ENCODE data around the gene ACO2. TPM values are rescaled to one million over a fixed set of nuclear protein-coding genes. Genes with fewer than 3 reads are reported as not detected.

Gene ACO2
- total and polyA plus RNA-seq, 2 of the 8 experiments (the other 6 are each of a cell fraction or from before 2014, with no cell fraction given): 52.8 to 75.4 TPM

GRCh38 chr22:41488596-41489385 lies 19.9 kb downstream of the ACO2 start:
- H2BK20ac ChIP-seq (ENCODE audit: low read length): 0 out of 2 replicates have a peak overlapping the region, but pooled peaks have one; percentile 48
- no peak for FAIRE-seq
- no peak overlapping the region for H4K5ac ChIP-seq (ENCODE audit: insufficient read length, low read depth, low read length)
- H4K20me1 ChIP-seq (replicated peaks in 1 of 2; ENCODE audit: control insufficient read depth in 1 of 2, insufficient read depth in 2 of 2, low read length in 2 of 2): peaks cover 0 to 3% of the 10 kb centered on the region in 2 experiments
- ChIA-PET CTCF (ENCODE audit: partially characterized antibody) (interaction anchor here (0.8 to 2.8 kb wide), 9 partner anchors 9 to 85 kb away, joined by 3 to 12 read pairs (median 5); no protein-coding TSS in a partner anchor), POLR2A (ENCODE audit: partially characterized antibody) (interaction anchor here (0.7 to 3.5 kb wide), 12 partner anchors 8 to 107 kb away, joined by 3 to 17 read pairs (median 4); partner anchors contain the start of genes ACO2, PHF5A, TEF and TOB2)
- H3K9me3 ChIP-seq (ENCODE audit: insufficient read depth in 2 of 2, low read depth in 1 of 2, low read length in 1 of 2): no peaks in the 10 kb centered on the region
- no peak overlapping the region for H4K91ac ChIP-seq (replicated peaks; ENCODE audit: insufficient read length, low read length)
- DNase-seq (ENCODE audit: low read depth in 1 of 2, low spot score in 2 of 2): no peak
- H2BK5ac ChIP-seq (ENCODE audit: low read depth, low read length): 0 out of 2 replicates have a peak overlapping the region, but pooled peaks have one; percentile 89
- H3K23ac ChIP-seq (ENCODE audit: insufficient read length): no peak overlapping the region
- peak overlapping the region; percentile 40 to 50 for H3K4me2 ChIP-seq (ENCODE audit: insufficient read depth in 1 of 2, low read depth in 2 of 2, low read length in 2 of 2)
- 83% methylated on average over 3 of the region's 3 CpGs; no CpG with 5 or more reads in 1 of the 2 experiments for WGBS, 2 experiments (ENCODE audit: extremely low coverage in 1 of 2, insufficient coverage in 1 of 2, insufficient read length in 1 of 2, insufficient replicate concordance in 2 of 2, low coverage in 1 of 2, low lambda C conversion rate in 2 of 2, missing lambda C conversion rate in 1 of 2)
- H3K56ac ChIP-seq (replicated peaks; ENCODE audit: insufficient read length, low read depth, low read length): no peak overlapping the region
- no peaks in the 10 kb centered on the region for H3K23me2 ChIP-seq (ENCODE audit: low read depth, low read length)
- peak overlapping the region; percentile 75; the same call in 1 of the 2 replicates for H2BK12ac ChIP-seq (ENCODE audit: low read depth, low read length)
- H3K36me3 ChIP-seq (ENCODE audit: control insufficient read depth in 2 of 4, insufficient read depth in 4 of 4, low read length in 3 of 4): no peaks in the 10 kb centered on the region; a peak in 1 of 8 replicates
- peak overlapping the region; percentile 72; the same call in 1 of the 2 replicates for H2BK15ac ChIP-seq (ENCODE audit: low read length)
- H3K4me3 ChIP-seq (ENCODE audit: extremely low read depth in 1 of 4, insufficient read depth in 2 of 4, low read depth in 3 of 4, low read length in 4 of 4): no peak overlapping the region
- no peak overlapping the region; a peak in 1 of 7 replicates for H3K9ac ChIP-seq (replicated peaks in 1 of 4; ENCODE audit: extremely low read depth in 1 of 4, low read depth in 3 of 4, low read length in 3 of 4)
- H3K79me1 ChIP-seq (ENCODE audit: low read depth, low read length): peaks cover 8% of the 10 kb centered on the region
- H2BK120ac ChIP-seq (replicated peaks; ENCODE audit: low read depth, low read length): no peak overlapping the region
- H3K4ac ChIP-seq (replicated peaks; ENCODE audit: insufficient read length, low read depth, low read length): no peak overlapping the region
- no peaks in the 10 kb centered on the region for H3K27me3 ChIP-seq (replicated peaks in 1 of 4; ENCODE audit: control insufficient read depth in 3 of 4, extremely low read depth in 1 of 4, insufficient read depth in 3 of 4, low read length in 3 of 4)
- peaks cover 5 to 71% of the 10 kb centered on the region in 2 experiments for H3K79me2 ChIP-seq (ENCODE audit: control insufficient read depth in 1 of 2, insufficient read depth in 2 of 2, low read length in 2 of 2)
- H3K4me1 ChIP-seq (replicated peaks in 1 of 4; ENCODE audit: control insufficient read depth in 3 of 4, insufficient read depth in 4 of 4, low read length in 3 of 4): peaks cover 4 to 21% (median 14%) of the 10 kb centered on the region in 4 experiments; a peak in 6 of 7 replicates
- peak overlapping the region; percentile 25; the same call in 1 of the 2 replicates for H3K18ac ChIP-seq (ENCODE audit: extremely low read depth, low read length)
- H4K8ac ChIP-seq (ENCODE audit: extremely low read depth, insufficient read depth, low read length): no peak overlapping the region
- H2AFZ ChIP-seq (ENCODE audit: low read length): no peak overlapping the region
- H2AK5ac ChIP-seq (ENCODE audit: low read depth, low read length): peak overlapping the region; percentile 83; the same call in 1 of the 2 replicates
- no peak overlapping the region for H3K14ac ChIP-seq (ENCODE audit: insufficient read length)
- no peak overlapping the region for H3K27ac ChIP-seq (ENCODE audit: low read depth, low read length)
- no peak for TF ChIP-seq TAF7 (optimal IDR thresholded peaks at IDR 0.05; ENCODE audit: borderline replicate concordance, low read depth, low read length)
- TF ChIP-seq GABPA (IDR thresholded peaks at IDR 0.05; ENCODE audit: borderline replicate concordance, insufficient read depth, low read length): no peak
- TF ChIP-seq HDAC6 (IDR thresholded peaks at IDR 0.05; ENCODE audit: low read depth, low read length): no peak
- no peak for TF ChIP-seq ASH2L (IDR thresholded peaks at IDR 0.05; ENCODE audit: low read length)
- no peak for TF ChIP-seq MAFK (IDR thresholded peaks at IDR 0.05; ENCODE audit: low read depth, low read length)
- no peak for TF ChIP-seq ZNF274 (IDR thresholded peaks at IDR 0.05; ENCODE audit: borderline replicate concordance, extremely low read depth, low read length)
- TF ChIP-seq CBX8 (IDR thresholded peaks at IDR 0.05; ENCODE audit: borderline replicate concordance, low read depth, low read length): no peak
- no peak for TF ChIP-seq CBX5 (IDR thresholded peaks at IDR 0.05; ENCODE audit: low read depth, low read length)
- TF ChIP-seq ATF3 (IDR thresholded peaks at IDR 0.05; ENCODE audit: insufficient read depth, low read depth, low read length): no peak
- no peak for TF ChIP-seq BRCA1 (IDR thresholded peaks at IDR 0.05; ENCODE audit: low read depth, low read length)
- no peak for TF ChIP-seq FOSL1 (IDR thresholded peaks at IDR 0.05; ENCODE audit: insufficient read depth, low read depth, low read length)

All from H1 (cell line).